ENCODE data around the gene MON2. TPM values are rescaled to one million over a fixed set of nuclear protein-coding genes. Genes with fewer than 3 reads are reported as not detected.
"Not testable (repeated sequence)": the region's sequence is repeated elsewhere in the genome, so short reads cannot be mapped to it uniquely, and the experiment has no call there.

The MON2 gene, protein sequence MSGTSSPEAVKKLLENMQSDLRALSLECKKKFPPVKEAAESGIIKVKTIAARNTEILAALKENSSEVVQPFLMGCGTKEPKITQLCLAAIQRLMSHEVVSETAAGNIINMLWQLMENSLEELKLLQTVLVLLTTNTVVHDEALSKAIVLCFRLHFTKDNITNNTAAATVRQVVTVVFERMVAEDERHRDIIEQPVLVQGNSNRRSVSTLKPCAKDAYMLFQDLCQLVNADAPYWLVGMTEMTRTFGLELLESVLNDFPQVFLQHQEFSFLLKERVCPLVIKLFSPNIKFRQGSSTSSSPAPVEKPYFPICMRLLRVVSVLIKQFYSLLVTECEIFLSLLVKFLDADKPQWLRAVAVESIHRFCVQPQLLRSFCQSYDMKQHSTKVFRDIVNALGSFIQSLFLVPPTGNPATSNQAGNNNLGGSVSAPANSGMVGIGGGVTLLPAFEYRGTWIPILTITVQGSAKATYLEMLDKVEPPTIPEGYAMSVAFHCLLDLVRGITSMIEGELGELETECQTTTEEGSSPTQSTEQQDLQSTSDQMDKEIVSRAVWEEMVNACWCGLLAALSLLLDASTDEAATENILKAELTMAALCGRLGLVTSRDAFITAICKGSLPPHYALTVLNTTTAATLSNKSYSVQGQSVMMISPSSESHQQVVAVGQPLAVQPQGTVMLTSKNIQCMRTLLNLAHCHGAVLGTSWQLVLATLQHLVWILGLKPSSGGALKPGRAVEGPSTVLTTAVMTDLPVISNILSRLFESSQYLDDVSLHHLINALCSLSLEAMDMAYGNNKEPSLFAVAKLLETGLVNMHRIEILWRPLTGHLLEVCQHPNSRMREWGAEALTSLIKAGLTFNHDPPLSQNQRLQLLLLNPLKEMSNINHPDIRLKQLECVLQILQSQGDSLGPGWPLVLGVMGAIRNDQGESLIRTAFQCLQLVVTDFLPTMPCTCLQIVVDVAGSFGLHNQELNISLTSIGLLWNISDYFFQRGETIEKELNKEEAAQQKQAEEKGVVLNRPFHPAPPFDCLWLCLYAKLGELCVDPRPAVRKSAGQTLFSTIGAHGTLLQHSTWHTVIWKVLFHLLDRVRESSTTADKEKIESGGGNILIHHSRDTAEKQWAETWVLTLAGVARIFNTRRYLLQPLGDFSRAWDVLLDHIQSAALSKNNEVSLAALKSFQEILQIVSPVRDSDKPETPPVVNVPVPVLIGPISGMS (N-terminal part only)
- polyA plus RNA-seq (ENCODE audit: insufficient read length) = 40.1 TPM

DNA sequence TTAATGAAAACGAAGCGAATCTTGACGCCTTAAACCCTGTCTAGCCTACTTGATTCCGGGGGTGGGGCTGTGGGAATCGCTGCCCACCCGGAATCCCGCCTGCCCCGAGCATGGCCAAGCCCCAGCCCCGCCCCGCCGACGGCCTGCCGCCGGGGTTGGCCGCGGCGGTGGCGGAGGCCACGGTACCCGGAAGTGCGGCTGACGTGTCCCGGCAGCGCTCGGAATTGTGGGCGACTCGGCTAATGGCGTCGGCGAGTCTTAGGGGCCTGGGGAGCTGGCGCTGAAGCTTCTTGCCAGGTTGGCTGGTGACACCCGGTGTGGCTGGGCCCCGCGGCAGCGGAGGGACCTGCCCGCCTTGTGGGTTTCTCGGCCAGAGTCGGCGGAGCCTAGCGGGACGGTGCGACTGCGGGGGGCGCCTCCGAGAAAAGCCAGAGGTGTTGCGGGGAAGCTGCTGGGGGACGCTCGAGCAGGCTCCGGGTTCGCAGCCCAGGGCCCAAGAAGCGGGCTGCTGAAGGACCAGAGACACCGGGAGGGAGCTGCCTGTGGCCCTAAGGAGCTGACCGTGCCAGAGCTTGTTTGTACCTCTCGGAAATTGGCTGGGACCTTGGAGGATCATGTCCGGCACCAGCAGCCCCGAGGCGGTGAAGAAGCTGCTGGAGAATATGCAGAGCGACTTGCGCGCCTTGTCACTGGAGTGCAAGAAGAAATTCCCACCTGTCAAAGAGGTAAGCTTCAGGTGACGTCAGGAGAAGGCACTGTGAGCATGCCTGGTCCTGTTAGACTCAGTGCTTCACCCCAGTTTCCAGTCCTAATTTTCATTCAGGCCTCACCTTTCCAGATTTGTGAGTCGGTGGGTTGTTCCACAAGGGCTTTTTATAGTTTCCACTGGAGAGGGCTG is at the start of gene MON2:
MON2 (plus strand) TSS at position 233 of the 898 bp plus-strand sequence; CDS start at position 615, 382 bp downstream.
- peak; percentile 76 for DNase-seq (ENCODE audit: low read depth)

DNA sequence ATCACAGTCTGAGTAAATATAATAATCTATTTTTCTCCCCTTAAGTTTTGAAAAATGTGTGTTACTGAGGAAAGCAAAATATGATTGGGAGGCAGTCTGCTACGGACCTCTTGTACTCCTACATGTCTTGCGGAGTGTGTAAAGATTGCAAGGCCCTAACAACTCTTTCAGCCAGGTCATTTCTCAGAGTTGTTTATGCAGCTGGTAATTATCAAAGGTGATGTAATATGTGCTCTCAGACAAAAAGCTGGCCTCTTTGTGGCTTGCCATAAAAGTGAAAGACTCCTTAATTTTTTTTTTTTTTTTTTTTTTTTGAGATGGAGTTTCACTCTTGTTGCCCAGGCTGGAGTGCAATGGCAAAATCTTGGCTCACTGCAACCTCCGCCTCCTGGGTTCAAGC is 40.5 kb upstream of the MON2 start:
- no peak for DNase-seq (ENCODE audit: low read depth)

DNA sequence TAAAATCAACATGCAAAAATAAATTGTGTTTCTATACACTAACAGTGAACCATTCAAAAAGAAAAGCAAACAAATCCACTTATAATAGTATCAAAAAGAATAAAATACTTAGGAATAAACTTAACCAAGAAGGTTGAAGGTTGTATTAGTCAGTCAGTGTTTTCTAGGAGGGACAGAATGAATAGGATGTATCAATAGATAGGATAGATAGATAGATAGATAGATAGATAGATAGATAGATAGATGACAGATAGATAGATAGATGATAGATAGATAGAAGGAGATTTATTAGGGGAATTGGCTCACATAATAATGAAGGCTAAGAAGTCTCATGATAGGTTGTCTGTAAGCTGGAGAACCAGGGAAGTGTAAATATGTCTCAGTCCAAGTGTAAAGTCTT is 37.2 kb upstream of the MON2 start:
- no peak for DNase-seq (ENCODE audit: low read depth)

DNA sequence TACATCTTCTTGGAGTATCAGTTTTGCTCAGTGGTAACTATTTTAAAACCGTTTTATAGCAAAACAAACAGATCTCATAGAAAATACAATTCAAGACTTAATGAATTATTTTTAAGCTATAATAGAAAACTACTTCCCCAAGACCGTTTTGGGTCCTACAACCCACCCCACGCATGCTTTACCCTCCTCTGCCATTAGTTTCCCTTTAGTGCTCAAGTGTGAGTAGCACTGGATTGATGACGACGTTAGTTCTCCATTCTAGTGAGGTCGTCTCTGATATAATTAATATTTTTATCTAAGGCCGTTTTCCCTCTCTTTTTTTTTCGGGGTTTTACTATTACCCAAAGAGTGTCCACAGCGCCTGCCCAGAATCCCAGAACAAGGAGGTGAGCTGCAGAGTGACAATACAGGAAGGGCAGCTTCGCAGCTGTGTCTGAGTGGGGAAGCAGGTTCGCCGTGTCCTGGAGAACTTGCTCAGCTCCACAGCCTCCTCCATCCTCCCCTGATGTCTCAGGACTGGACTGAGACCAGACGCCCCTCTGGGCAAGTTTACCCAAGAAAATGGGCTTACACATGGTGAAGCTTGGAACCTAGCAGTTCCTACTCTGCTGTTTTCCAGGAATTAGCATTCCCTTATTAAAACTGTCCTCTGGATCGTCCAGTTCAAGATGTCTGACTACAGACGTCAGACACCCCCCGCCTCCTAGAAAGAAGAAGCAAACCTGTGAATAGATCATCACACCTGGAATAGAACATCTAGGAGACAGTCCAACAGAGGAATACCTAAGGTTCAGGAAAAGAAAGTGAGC is 31.9 kb upstream of the MON2 start:
- no peak for DNase-seq (ENCODE audit: low read depth)

DNA sequence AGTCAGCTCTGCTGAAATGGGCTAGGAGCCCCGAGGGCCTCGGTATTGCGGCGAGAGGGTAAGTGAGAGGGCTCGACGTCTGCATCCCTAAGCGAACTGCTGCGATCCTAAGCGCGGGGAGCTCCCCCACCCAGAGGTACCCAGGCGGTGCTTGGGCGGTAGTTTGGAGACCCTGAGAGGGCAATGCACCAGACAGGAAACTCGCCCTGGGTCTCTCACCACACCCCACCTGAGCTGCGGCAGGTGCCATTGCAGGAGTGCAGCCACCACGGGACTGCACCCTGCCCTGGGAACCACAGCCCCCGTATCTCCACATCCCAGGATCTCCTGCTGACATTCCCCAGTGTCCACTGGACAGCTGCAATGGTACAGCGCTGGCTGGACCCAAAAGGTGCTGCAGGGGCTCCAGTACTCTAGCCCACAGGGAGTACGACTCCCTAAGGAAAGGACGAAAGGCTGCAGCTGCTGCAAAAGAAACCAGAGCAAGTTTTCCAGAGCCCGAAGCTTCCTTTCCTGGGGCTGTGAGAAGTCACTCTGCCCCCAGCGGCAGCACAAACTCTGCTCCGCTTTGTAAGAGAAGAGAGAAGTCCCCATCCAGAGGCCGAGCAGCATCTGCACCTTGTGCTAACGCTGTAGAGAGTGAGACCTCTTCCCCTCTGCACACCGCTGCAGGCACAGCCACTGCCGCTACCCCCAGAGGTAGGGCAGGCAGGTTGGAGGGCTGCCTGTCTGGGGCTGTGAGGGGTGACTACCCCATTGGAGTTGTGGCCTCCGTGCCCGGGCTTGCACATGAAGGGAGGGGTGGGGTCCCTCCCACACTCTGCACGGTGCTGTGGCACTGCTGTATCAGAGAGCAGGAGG is 31.1 kb upstream of the MON2 start:
- no peak for DNase-seq (ENCODE audit: low read depth)

DNA sequence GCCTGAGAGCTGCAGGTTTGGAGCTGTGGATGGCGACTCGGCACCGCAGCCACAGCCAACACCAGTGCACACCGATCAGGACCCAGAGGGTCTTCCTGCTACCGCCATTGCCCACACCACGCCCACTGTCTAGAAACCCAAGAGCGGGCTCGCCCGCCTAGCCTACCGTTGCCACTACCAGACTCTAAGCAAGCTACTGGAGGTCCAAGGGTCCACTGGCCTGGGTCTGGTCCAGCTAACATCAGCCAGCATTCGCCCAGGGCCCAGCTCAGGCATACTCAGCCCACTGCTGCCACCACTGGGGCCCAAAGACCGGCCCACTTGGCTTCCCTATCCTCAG is 30.5 kb upstream of the MON2 start:
- no peak for DNase-seq (ENCODE audit: low read depth)

DNA sequence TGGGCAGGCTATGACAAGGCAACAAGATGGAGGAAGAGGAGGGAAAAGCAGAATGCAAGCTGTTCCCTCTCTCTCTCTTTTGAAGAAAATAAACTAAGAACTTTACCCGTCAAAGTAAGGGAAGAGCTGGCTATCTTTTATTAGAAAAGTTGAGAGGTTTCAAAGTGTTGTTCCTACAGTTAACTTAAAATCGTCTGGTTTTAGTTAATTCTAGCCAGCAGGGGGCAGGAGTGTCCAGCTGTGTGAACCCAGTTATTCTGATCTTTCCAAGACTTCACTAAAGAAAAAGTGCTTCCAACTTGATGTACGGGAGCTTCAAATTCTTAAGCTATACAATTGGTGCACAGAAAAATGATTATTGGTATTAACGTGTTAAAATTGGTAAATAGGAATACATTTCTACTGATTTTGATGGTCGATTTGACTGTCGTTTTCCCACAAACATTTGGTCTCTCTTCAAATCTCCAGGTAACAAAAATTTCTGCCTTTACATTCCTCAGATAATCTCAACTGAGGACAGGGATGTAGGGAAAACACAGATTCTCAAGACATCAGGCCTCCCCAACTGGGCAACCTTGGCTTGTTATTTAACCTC is 28.4 kb upstream of the MON2 start:
- DNase-seq (ENCODE audit: low read depth) = no peak

DNA sequence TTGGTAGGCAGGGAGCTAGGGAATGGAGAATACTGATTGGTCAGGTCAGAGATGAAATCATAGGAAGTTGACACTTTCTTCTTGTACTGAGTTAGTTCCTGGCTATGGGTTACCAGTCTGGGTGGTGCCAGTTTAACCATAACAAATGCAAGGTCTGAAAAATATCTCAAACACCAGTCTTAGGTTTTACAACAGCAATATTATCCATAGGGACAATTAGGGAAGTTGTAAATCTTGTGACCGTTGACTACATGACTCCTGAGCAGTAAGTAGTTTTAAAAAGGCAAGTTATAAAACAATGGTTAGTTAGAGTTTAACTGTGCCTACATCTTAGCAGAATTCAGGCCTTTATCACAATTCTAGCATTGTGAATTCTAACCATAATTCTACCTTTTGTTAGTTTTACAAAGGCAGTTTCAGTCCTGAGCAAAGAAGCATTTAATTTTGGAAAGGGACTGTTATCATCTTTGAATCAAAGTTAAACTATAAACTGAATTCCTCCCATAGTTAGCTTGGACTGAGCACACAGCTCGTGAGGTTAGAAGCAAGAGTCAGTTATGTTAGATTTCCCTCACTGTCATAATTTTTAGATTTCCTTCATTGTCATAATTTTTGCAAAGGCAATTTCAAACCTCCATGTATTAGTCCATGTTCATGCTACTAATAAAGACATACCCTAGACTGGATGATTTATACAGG is 19.7 kb upstream of the MON2 start:
- DNase-seq (ENCODE audit: low read depth) = no peak

DNA sequence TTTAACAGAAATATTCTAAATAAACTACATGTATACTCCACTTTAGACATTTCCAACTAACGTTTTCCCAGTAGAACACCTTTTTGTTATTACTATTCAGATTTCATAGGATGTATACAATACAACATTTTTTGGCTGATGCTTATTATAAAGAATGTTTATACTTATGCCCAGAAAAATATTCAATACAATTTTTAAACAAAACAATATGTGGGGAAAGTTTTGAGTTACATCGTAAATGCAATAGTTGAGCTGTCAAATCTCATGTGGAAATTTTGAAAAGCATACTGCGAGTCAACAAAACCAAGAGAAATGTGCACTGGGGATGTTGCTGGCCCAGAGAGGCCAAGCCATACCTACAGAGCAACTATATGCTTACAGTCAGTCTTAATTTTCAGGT is 18.2 kb upstream of the MON2 start:
- DNase-seq (ENCODE audit: low read depth) = no peak

DNA sequence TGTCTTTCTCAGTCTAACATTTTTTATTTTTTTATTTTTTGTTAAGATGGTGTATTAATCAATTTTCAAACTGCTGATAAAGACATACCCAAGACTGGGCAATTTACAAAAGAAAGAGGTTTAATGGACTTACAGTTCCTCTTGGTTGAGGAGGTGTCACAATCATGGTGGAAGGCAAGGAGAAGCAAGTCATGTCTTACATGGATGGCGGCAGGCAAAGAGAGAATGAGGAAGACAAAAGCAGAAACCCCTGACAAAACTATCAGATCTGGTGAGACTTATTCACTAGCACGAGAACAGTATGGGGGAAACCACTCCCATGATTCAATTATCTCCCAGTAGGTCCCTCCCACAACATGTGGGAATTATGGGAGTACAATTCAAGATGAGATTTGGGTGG is 11.2 kb upstream of the MON2 start:
- DNase-seq (ENCODE audit: low read depth) = not testable (repeated sequence)

DNA sequence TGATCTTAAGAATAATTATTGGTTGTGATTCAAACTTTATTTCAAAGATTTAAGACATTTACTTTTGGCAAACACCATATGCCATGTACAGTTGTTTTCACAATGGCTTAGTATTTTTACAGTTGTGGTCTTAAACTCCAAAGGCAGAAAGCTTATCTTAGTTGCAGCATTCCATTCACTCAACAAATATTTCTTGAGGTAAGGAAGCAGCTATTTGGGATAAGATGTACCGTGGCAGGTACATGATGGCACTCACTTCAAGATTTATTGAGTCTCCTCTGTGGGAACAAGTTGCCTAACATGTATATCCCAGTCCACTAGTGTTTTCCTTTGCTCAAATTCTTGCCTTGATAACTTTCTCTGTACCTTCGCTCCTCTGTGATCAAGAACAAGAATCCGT is 8.0 kb upstream of the MON2 start:
- DNase-seq (ENCODE audit: low read depth) = no peak

DNA sequence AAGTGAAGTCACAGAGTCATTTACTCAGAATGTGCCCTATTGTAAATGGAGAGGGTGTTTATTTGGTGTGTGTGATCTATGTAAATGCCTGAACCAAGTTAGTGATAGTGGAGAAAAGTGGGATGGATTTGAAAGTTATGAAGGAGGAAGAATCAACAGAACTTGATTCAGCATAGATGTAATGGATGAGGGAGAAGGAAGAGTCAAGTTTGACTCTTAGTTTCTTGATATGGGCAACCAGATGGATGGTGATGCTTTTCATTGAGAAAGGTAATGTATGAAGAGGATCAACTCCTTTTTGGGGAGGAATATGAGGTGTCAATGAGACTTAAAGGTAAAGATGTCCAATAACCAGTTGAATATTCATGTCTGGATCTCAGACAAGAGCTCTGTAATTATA is 6.7 kb upstream of the MON2 start:
- no peak for DNase-seq (ENCODE audit: low read depth)

DNA sequence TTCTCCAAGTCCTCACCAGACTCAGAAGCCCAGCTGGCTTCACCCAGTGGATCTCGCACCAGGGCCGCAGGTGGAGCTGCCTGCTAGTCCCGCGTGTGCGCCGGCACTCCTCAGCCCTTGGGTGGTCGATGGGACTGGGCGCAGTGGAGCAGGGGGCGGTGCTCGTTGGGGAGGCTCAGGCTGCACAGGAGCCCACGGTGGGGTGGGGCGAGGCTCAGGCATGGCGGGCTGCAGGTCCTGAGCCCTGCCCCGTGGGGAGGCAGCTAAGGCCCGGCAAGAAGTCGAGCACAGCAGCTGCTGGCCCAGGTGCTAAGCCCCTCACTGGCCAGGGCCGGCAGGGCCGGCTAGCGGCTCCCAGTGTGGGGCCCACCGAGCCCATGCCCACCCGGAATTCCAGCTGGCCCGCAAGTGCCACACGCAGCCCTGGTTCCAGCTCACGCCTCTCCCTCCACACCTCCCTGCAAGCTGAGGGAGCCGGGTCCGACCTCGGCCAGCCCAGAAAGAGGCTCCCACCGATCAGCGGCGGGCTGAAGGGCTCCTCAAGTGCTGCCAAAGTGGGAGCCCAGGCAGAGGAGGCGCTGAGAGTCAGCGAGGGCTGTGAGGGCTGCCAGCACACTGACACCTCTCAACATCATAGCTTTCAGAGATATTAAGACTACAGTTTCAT is 5.3 kb upstream of the MON2 start:
- not testable (repeated sequence) for DNase-seq (ENCODE audit: low read depth)

DNA sequence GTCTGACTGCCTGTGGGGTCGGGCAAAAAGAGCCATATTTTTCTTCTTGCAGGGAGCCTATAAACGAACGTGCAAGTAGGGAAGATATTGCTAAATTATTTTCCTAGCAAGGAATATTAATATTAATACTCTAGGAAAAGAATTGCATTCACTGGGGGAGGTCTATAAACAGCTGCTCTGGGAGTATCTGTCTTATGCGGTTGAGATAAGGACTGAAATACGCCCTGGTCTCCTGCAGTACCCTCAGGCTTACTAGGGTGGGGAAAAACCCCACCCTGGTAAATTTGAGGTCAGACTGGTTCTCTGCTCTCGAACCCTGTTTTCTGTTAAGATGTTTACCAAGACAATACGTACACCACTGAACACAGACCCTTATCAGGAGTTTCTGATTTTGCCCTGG is 3.4 kb upstream of the MON2 start:
- DNase-seq (ENCODE audit: low read depth) = not testable (repeated sequence)

DNA sequence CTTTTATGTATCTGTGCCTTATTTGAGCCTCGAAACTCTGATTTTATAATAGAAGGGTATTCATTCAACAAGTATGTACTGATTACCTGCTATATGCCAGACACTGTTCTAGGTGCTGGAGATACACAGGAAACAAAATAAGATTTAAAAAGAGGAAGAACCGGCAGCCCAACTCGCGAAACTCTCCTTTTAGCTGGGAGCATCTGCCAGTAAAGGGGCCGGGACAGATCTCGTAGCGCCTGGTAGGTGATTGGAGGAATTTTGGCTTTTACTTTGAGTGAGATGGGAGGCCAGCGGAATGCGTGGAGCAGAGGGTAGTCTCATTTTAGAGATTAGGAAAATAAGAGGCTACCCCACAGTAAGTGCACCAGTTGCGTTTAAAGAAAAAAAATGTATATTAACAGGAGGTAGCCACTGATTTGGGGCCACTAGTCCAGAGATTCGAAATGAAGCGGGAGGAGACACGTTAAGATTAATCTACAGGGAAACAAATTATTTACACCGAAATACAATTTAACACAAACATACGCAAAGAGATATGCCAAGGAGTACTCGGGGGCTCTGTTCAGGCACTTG is 520 bp upstream of the MON2 start:
- DNase-seq (ENCODE audit: low read depth) = no peak

DNA sequence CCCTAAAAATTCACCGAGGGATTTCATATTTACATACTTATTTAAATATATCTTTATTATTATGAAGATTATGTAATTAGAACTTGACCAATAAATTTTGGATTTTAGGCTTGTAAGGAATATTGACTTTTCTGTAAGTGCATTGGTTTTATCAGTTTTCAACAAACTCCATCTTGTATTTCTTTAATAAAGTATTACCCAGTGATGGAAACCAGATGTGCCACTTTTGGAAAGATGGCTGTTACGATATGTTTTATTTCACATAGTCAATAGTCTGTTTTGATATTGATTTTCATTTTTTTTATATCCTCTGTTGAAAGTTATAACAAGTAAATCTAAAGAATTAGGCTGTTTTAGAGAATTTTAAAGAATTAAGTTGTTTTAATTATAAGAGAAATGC is 1.8 kb downstream of the MON2 start:
- DNase-seq (ENCODE audit: low read depth) = no peak

DNA sequence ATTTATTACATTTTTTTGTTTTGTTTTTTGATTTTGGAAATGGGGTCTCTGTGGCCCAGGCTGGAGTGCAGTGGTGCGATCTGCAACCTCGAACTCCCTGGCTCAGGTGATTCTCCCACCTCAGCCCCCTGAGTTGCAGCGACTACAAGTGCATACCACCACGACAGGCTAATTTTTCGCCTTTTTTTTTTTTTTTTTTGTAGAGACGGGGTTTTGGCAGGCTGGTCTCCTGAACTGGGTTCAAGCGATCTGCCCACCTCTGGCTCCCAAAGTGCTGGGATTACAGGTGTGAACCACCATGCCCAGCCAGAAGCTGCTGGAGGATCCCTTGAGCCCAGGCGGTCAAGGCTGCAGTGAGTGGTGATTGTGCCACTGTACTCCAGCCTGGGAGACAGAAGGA is 2.3 kb downstream of the MON2 start:
- DNase-seq (ENCODE audit: low read depth) = no peak
